ENCODE data around the gene CLNS1A.

CLNS1A gene

GRCh38 chr11:77611921-77612320 is 25.7 kb downstream of the CLNS1A start:
- Histone ChIP-seq H3K36me3 (peaks cover 40% of the 10 kb centered on the region), H3K27me3 (no peaks in the 10 kb centered on the region)
- TF ChIP-seq CTCF (IDR thresholded peaks at IDR 0.05): no peak

GRCh38 chr11:77609234-77609633 is 28.4 kb downstream of the CLNS1A start:
- Histone ChIP-seq H3K4me3 (ENCODE audit: low read depth in 1 of 2, low read length in 1 of 2) (no peak overlapping the region), H3K9me3 (no peaks in the 10 kb centered on the region), H3K4me1 (ENCODE audit: control insufficient read depth in 1 of 2, insufficient read depth in 1 of 2, low read depth in 1 of 2, low read length in 1 of 2) (no peaks in the 10 kb centered on the region), H3K27ac (no peak overlapping the region), H3K27me3 (no peaks in the 10 kb centered on the region), H3K36me3 (peaks cover 16% of the 10 kb centered on the region)
- no peak for TF ChIP-seq CTCF (IDR thresholded peaks at IDR 0.05)

More at GRCh38 chr11:77611921-77612320, 25.7 kb downstream of the CLNS1A start:
- H3K9me3 ChIP-seq: no peaks in the 10 kb centered on the region
- no peak overlapping the region for H3K4me3 ChIP-seq (ENCODE audit: low read depth in 1 of 2, low read length in 1 of 2)
- no peak overlapping the region for H3K27ac ChIP-seq
- no peaks in the 10 kb centered on the region for H3K4me1 ChIP-seq (ENCODE audit: control insufficient read depth in 1 of 2, insufficient read depth in 1 of 2, low read depth in 1 of 2, low read length in 1 of 2)

GRCh38 chr11:77604281-77604680 is 33.3 kb downstream of the CLNS1A start:
- TF ChIP-seq CTCF (IDR thresholded peaks at IDR 0.05): no peak
- no peak overlapping the region for H3K27ac ChIP-seq
- no peaks in the 10 kb centered on the region for H3K4me1 ChIP-seq (ENCODE audit: control insufficient read depth in 1 of 2, insufficient read depth in 1 of 2, low read depth in 1 of 2, low read length in 1 of 2)
- H3K9me3 ChIP-seq: no peaks in the 10 kb centered on the region
- H3K4me3 ChIP-seq (ENCODE audit: low read depth in 1 of 2, low read length in 1 of 2): no peak overlapping the region
- H3K36me3 ChIP-seq: peaks cover 5% of the 10 kb centered on the region
- no peaks in the 10 kb centered on the region for H3K27me3 ChIP-seq

GRCh38 chr11:77602381-77603088 is 35.1 kb downstream of the CLNS1A start:
- H3K27ac ChIP-seq: no peak overlapping the region
- TF ChIP-seq CTCF (IDR thresholded peaks at IDR 0.05): no peak

GRCh38 chr11:77598195-77598594 is 39.4 kb downstream of the CLNS1A start:
- H3K27ac ChIP-seq: no peak overlapping the region
- H3K36me3 ChIP-seq: no peaks in the 10 kb centered on the region
- no peak for TF ChIP-seq CTCF (IDR thresholded peaks at IDR 0.05)
- no peaks in the 10 kb centered on the region for H3K27me3 ChIP-seq
- H3K4me3 ChIP-seq (ENCODE audit: low read depth in 1 of 2, low read length in 1 of 2): no peak overlapping the region
- no peaks in the 10 kb centered on the region for H3K4me1 ChIP-seq (ENCODE audit: control insufficient read depth in 1 of 2, insufficient read depth in 1 of 2, low read depth in 1 of 2, low read length in 1 of 2)
- H3K9me3 ChIP-seq: no peaks in the 10 kb centered on the region

More at GRCh38 chr11:77602381-77603088, 35.1 kb downstream of the CLNS1A start:
- H3K36me3 ChIP-seq: no peaks in the 10 kb centered on the region
- H3K4me1 ChIP-seq (ENCODE audit: control insufficient read depth in 1 of 2, insufficient read depth in 1 of 2, low read depth in 1 of 2, low read length in 1 of 2): no peaks in the 10 kb centered on the region
- H3K4me3 ChIP-seq (ENCODE audit: low read depth in 1 of 2, low read length in 1 of 2): no peak overlapping the region
- no peaks in the 10 kb centered on the region for H3K9me3 ChIP-seq
- H3K27me3 ChIP-seq: no peaks in the 10 kb centered on the region
